GM12878 (cell line): ENCODE measurements around the gene GPX7.

ENCODE experiments used
- BACH1 ChIP-seq: fragments of 450-650 bp; IDR thresholded peaks from 2 replicates; pipeline ENCODE4 v1.6.1; 2017; ENCODE audit warnings: mild to moderate bottlenecking, borderline replicate concordance
- CTCF ChIP-seq, 3 experiments: IDR thresholded peaks in 2 of 3; conservative IDR thresholded peaks in 1 of 3; 2 replicates each; pipeline ENCODE4 v1.5.1; 2011; ENCODE audit warnings: low read depth in 3 of 3, low read length in 3 of 3, mild to moderate bottlenecking in 3 of 3, control low read depth in 2 of 3, moderate library complexity in 2 of 3, inconsistent platforms in 1 of 3, mixed read lengths in 1 of 3; ENCODE audit not compliant: control insufficient read depth in 2 of 3, insufficient read depth in 1 of 3; ENCODE audit errors: extremely low read depth in 1 of 3
- NBN ChIP-seq: fragments of 450-650 bp; IDR thresholded peaks from 2 replicates; pipeline ENCODE4 v1.6.1; 2016
- POLR2AphosphoS5 ChIP-seq: IDR thresholded peaks from 2 replicates; pipeline ENCODE4 v1.6.1; 2011; ENCODE audit warnings: mild to moderate bottlenecking, low read length, inconsistent platforms
- TARDBP ChIP-seq: IDR thresholded peaks from 2 replicates; pipeline ENCODE4 v1.6.1; 2016; ENCODE audit warnings: borderline replicate concordance

- TF ChIP-seq NBN (no peak), POLR2AphosphoS5 (no peak), CTCF (IDR thresholded peaks at IDR 0.05 in 2 of 3, conservative IDR thresholded peaks at IDR 0.05 in 1 of 3; ENCODE audit: control insufficient read depth in 2 of 3, extremely low read depth in 1 of 3, insufficient read depth in 1 of 3, low read depth in 3 of 3, low read length in 3 of 3) (no peak), TARDBP (no peak), BACH1 (no peak)
Observed at GRCh38 chr1:52601519-52601918, 652 bp upstream of the GPX7 start.
